Mammary epithelial cell (primary cell): ENCODE measurements around the gene PAPLN.

Experiments used
- CTCF ChIP-seq, 2 donors: IDR thresholded peaks in 1 of 2; conservative IDR thresholded peaks in 1 of 2; 2 replicates each; pipeline ENCODE4 v1.5.1; 2011 to 2012; ENCODE audit warnings: inconsistent platforms in 2 of 2, low read length in 2 of 2, mild to moderate bottlenecking in 2 of 2, control low read depth in 1 of 2, low read depth in 1 of 2; ENCODE audit not compliant: insufficient read depth in 1 of 2; ENCODE audit errors: extremely low read depth in 1 of 2
- EZH2 ChIP-seq: IDR thresholded peaks from 2 replicates; pipeline ENCODE4 v1.6.1; 2012; ENCODE audit warnings: low read length, inconsistent platforms, borderline replicate concordance

- no peak for TF ChIP-seq EZH2
- no peak for TF ChIP-seq CTCF (conservative IDR thresholded peaks at IDR 0.05 in 1 of 2, IDR thresholded peaks at IDR 0.05 in 1 of 2; ENCODE audit: extremely low read depth in 1 of 2, insufficient read depth in 1 of 2, low read depth in 1 of 2, low read length in 2 of 2)
These were observed 35.1 kb downstream of the PAPLN start for GRCh38 chr14:73272393-73272792.
